HepG2 (cell line): ENCODE data around the gene TNFSF12. TPM values are rescaled to one million over a fixed set of nuclear protein-coding genes. Genes with fewer than 3 reads are reported as not detected.

Source experiments
- ATAC-seq: fragments of 200-7000 bp; cut with Tn5 transposase; 3 replicates; pipeline ENCODE4 v1.9.1; 2020; ENCODE audit warnings: mild to moderate bottlenecking, moderate library complexity
- BruUV-seq: library from RNA; stranded (reverse); fragments of 400-500 nt; replicated peaks from 2 replicates; lab custom pipeline; 2021; lab: Mats Ljungman, UMichigan
- CTCF ChIA-PET: fragments of 300-600 bp; formaldehyde crosslinking; extraction: SDS; loops from one replicate; lab custom pipeline; 2021; ENCODE audit warnings: low total read pairs, inconsistent platforms, low intra/inter-chr PET ratio; lab: Yijun Ruan, JAX
- POLR2A ChIA-PET: fragments of 350-600 bp; sonication (Branson Sonifier 250); formaldehyde crosslinking; loops from one replicate; lab custom pipeline; 2020; ENCODE audit warnings: antibody characterized with exemption, inconsistent platforms; lab: Yijun Ruan, JAX
- DNase-seq: peaks from one replicate; pipeline ENCODE4 v3.0.0-alpha.2; 2015; ENCODE audit warnings: low spot score
- FAIRE-seq: peaks from 3 replicates; lab custom pipeline; 2011; peaks lifted over from hg19 to GRCh38; lab: Jason Lieb, UNC
- H2AFZ ChIP-seq: one replicate; pipeline ENCODE4 v1.6.1; 2011; ENCODE audit warnings: low read length, inconsistent platforms
- H3K27ac ChIP-seq: fragments of 300-600 bp; 3 replicates; pipeline ENCODE4 v1.8.0; 2011; ENCODE audit warnings: mixed run types, mild to moderate bottlenecking, mixed read lengths, low read length, inconsistent platforms; ENCODE audit not compliant: insufficient read depth; ENCODE audit errors: extremely low read length
- H3K27me3 ChIP-seq, 2 experiments: fragments of 200-600 bp in 1 of 2; 2 replicates in 1 of 2; 3 replicates in 1 of 2; pipeline versions ENCODE4 v1.6.0 to v1.8.0; 2011; ENCODE audit warnings: low read length in 2 of 2, mild to moderate bottlenecking in 2 of 2, moderate library complexity in 2 of 2, inconsistent platforms in 1 of 2; ENCODE audit not compliant: insufficient read depth in 2 of 2, control insufficient read depth in 1 of 2
- H3K36me3 ChIP-seq, 2 experiments: fragments of 200-600 bp in 1 of 2; replicated peaks in 1 of 2; 2 replicates in 1 of 2; 3 replicates in 1 of 2; pipeline versions ENCODE4 v1.5.1 to v1.8.0; 2011; ENCODE audit warnings: low read length in 2 of 2, inconsistent platforms in 1 of 2; ENCODE audit not compliant: insufficient read depth in 2 of 2, control insufficient read depth in 1 of 2
- H3K4me1 ChIP-seq: 2 replicates; pipeline ENCODE4 v1.5.1; 2012; ENCODE audit warnings: low read length, inconsistent platforms; ENCODE audit not compliant: insufficient read depth
- H3K4me2 ChIP-seq: 2 replicates; pipeline ENCODE4 v1.6.0; 2011; ENCODE audit warnings: low read depth, low read length, inconsistent platforms
- H3K4me3 ChIP-seq, 3 experiments: fragments of 200-600 bp in 1 of 3; sonication (generic), shearing (Covaris generic) in 1 of 3; replicated peaks in 1 of 3; 2 replicates each; pipeline ENCODE4 v1.5.1; 2011 to 2016; ENCODE audit warnings: low read length in 3 of 3, inconsistent platforms in 2 of 3, low read depth in 2 of 3, mild to moderate bottlenecking in 2 of 3, control low read depth in 1 of 3, mixed read lengths in 1 of 3; ENCODE audit not compliant: insufficient read depth in 1 of 3
- H3K79me2 ChIP-seq: one replicate; pipeline ENCODE4 v1.6.1; 2011; ENCODE audit warnings: low read length, inconsistent platforms; ENCODE audit not compliant: insufficient read depth
- H3K9ac ChIP-seq: 2 replicates; pipeline ENCODE4 v1.6.0; 2011; ENCODE audit warnings: mild to moderate bottlenecking, low read depth, low read length, inconsistent platforms; ENCODE audit not compliant: insufficient read depth
- H3K9me3 ChIP-seq: 2 replicates; pipeline ENCODE4 v1.5.1; 2012; ENCODE audit warnings: mild to moderate bottlenecking, low read length
- H4K20me1 ChIP-seq: 2 replicates; pipeline ENCODE4 v1.6.0; 2011; ENCODE audit warnings: inconsistent platforms, mild to moderate bottlenecking, low read length, moderate library complexity; ENCODE audit not compliant: insufficient read depth
- ATF7 ChIP-seq, 2 experiments: fragments of 450-650 bp in 1 of 2; sonication (generic) in 1 of 2; formaldehyde crosslinking in 1 of 2; IDR thresholded peaks; 2 replicates each; pipeline versions ENCODE4 v1.4.0 to v1.6.1; 2016 to 2020; ENCODE audit warnings: antibody characterized with exemption in 1 of 2, mild to moderate bottlenecking in 1 of 2, missing genetic modification reagents in 1 of 2
- ZBTB37 ChIP-seq: sonication (generic); formaldehyde crosslinking; IDR thresholded peaks from 2 replicates; pipeline ENCODE4 v1.4.0; 2020; ENCODE audit warnings: mild to moderate bottlenecking, missing genetic modification reagents
- ZFP91 ChIP-seq: sonication (generic); formaldehyde crosslinking; IDR thresholded peaks from 2 replicates; pipeline ENCODE4 v1.9.0; 2022; ENCODE audit warnings: missing genetic modification reagents, mild to moderate bottlenecking, borderline replicate concordance
- ZNF350 ChIP-seq: sonication (generic); formaldehyde crosslinking; IDR thresholded peaks from 2 replicates; pipeline ENCODE4 v1.4.0; 2020; ENCODE audit warnings: mild to moderate bottlenecking, low read depth, missing genetic modification reagents, borderline replicate concordance
- ZNF766 ChIP-seq: sonication (generic); formaldehyde crosslinking; IDR thresholded peaks from 2 replicates; pipeline ENCODE4 v1.5.0; 2020; ENCODE audit warnings: missing genetic modification reagents, borderline replicate concordance
- WGBS: methylation state at CpG from one replicate; pipeline ENCODE4 v1.1.6; 2017; ENCODE audit warnings: low lambda C conversion rate; 5-methylcytosine and 5-hydroxymethylcytosine counted together
- in situ Hi-C: cut with HindIII; loops from 2 replicates; pipeline ENCODE4 v1.10.0; 2017; ENCODE audit warnings: low pct_unique_long_range_greater_than_20kb; ENCODE audit not compliant: extremely low pct_ligation_motif_present
- intact Hi-C: fragments of 100-400 bp; cut with micrococcal nuclease; formaldehyde crosslinking; loops from one replicate; pipeline ENCODE4 v1.10.0; 2022; ENCODE audit not compliant: unreplicated experiment
- polyA plus RNA-seq, 8 experiments: library from polyadenylated mRNA; depleted of rRNA in 3 of 8; stranded (reverse) in 7 of 8; unstranded in 1 of 8; fragments of >200 nt; fragmentation: Illumina TruSeq in 4 of 8; extraction: Trizol in 4 of 8; gene quantifications; 2 replicates each; pipeline versions ENCODE4 v1.2.1 to v1.2.3, GENCODE V29; 2011 to 2016; ENCODE audit warnings: low read depth in 4 of 8, missing spikeins in 1 of 8, mixed read lengths in 1 of 8; ENCODE audit not compliant: insufficient read depth in 1 of 8
- total RNA-seq, 5 experiments: library from RNA; depleted of rRNA; stranded (reverse); fragments of >200 nt; fragmentation: Illumina TruSeq; extraction: Trizol; gene quantifications; 2 replicates each; pipeline ENCODE4 v1.2.3, GENCODE V29; 2016; ENCODE audit warnings: low read depth in 1 of 5

Gene TNFSF12
- total and polyA plus RNA-seq, 2 of the 13 experiments (the other 11 are each of a cell fraction or from before 2014, with no cell fraction given), result 0.93 to 7.2 TPM

GRCh38 chr17:7502171-7502847, 46.5 kb upstream of the TNFSF12 start:
- H3K4me3 ChIP-seq, result no peak overlapping the region
- WGBS, result 99% methylated on average over 17 of the region's 20 CpGs

More at GRCh38 chr17:7502171-7502847, 46.5 kb upstream of the TNFSF12 start:
- Histone ChIP-seq H3K4me2 (no peak overlapping the region), H3K36me3 (peaks cover 52 to 84% of the 10 kb centered on the region in 2 experiments), H3K79me2 (no peaks in the 10 kb centered on the region), H3K27ac (no peak overlapping the region), H3K9ac (no peak overlapping the region), H2AFZ (no peak overlapping the region), H3K27me3 (no peaks in the 10 kb centered on the region), H4K20me1 (no peaks in the 10 kb centered on the region), H3K9me3 (no peaks in the 10 kb centered on the region), H3K4me1 (no peaks in the 10 kb centered on the region)
- in situ Hi-C loops (no loop called here), intact Hi-C loops (loop anchor here (5.0 kb wide), 1 partner anchor 145 kb away; the partner anchor contains the start of gene TMEM95)
- no peak for FAIRE-seq
- TF ChIP-seq ZBTB37, result no peak
- TF ChIP-seq ZNF350 (CRISPR knock-in tag), result no peak
- no peak for TF ChIP-seq ZNF766 (CRISPR knock-in tag)
- TF ChIP-seq ZFP91 (CRISPR knock-in tag), result no peak
- no peak for TF ChIP-seq ATF7 (IDR thresholded peaks at IDR 0.05)
- no peak for TF ChIP-seq ATF7 (CRISPR knock-in tag; IDR thresholded peaks at IDR 0.05)
- BruUV-seq, result no TSS peak
- POLR2A ChIA-PET, result no interaction called here
- no peak for DNase-seq
- CTCF ChIA-PET, result interaction anchor here (0.7 kb wide), 1 partner anchor 145 kb away, joined by 3 read pairs; no protein-coding TSS in a partner anchor
- peak; percentile 68 for ATAC-seq
